RWPE2 (cell line): ENCODE measurements around the gene NUP210.

Source experiments
- ATAC-seq: fragments of 200-7000 bp; cut with Tn5 transposase; 3 replicates; pipeline ENCODE4 v1.9.1; 2021; ENCODE audit warnings: low read depth
- DNase-seq: peaks from one replicate; pipeline ENCODE4 v3.0.0-alpha.2; 2020; ENCODE audit warnings: low spot score
- H3K27ac ChIP-seq: fragments of 450-650 bp; 2 replicates; pipeline ENCODE4 v1.5.1; 2017; ENCODE audit warnings: mild to moderate bottlenecking; ENCODE audit not compliant: poor library complexity, severe bottlenecking
- H3K27me3 ChIP-seq: fragments of 250-450 bp; sonication (Bioruptor Pico); 2 replicates; pipeline ENCODE4 v1.5.1; 2021; ENCODE audit warnings: mild to moderate bottlenecking, moderate library complexity; ENCODE audit not compliant: insufficient read depth, poor library complexity, severe bottlenecking
- H3K36me3 ChIP-seq: fragments of 250-450 bp; sonication (Bioruptor Pico); 2 replicates; pipeline ENCODE4 v1.5.1; 2020; ENCODE audit warnings: low read depth, mild to moderate bottlenecking, moderate library complexity
- H3K4me1 ChIP-seq: fragments of 250-450 bp; sonication (Bioruptor Pico); 2 replicates; pipeline ENCODE4 v1.5.1; 2021; ENCODE audit warnings: mild to moderate bottlenecking, moderate library complexity; ENCODE audit not compliant: insufficient read depth, poor library complexity, severe bottlenecking
- H3K4me3 ChIP-seq: fragments of 250-450 bp; sonication (Bioruptor Pico); 2 replicates; pipeline ENCODE4 v1.5.1; 2021; ENCODE audit warnings: mild to moderate bottlenecking, moderate library complexity; ENCODE audit not compliant: severe bottlenecking
- H3K9me3 ChIP-seq: fragments of 250-450 bp; sonication (Bioruptor Pico); 2 replicates; pipeline ENCODE4 v1.5.1; 2021; ENCODE audit warnings: mild to moderate bottlenecking, moderate library complexity; ENCODE audit not compliant: severe bottlenecking
- CTCF ChIP-seq: fragments of 450-650 bp; IDR thresholded peaks from one replicate; pipeline ENCODE4 v1.5.1; 2017; ENCODE audit warnings: mild to moderate bottlenecking, moderate library complexity; ENCODE audit not compliant: poor library complexity, severe bottlenecking

The NUP210 gene

GRCh38 chr3:13358643-13359042 lies 61.5 kb downstream of the NUP210 start:
- no peak for DNase-seq
- H3K27me3 ChIP-seq: no peaks in the 10 kb centered on the region
- no peak for ATAC-seq
- H3K9me3 ChIP-seq: no peaks in the 10 kb centered on the region
- no peak overlapping the region for H3K27ac ChIP-seq
- no peak for TF ChIP-seq CTCF
- no peaks in the 10 kb centered on the region for H3K36me3 ChIP-seq
- no peak overlapping the region for H3K4me3 ChIP-seq
- H3K4me1 ChIP-seq: no peaks in the 10 kb centered on the region

GRCh38 chr3:13358051-13358450 lies 62.1 kb downstream of the NUP210 start:
- H3K4me1 ChIP-seq: no peaks in the 10 kb centered on the region
- TF ChIP-seq CTCF: no peak
- no peaks in the 10 kb centered on the region for H3K27me3 ChIP-seq
- no peaks in the 10 kb centered on the region for H3K9me3 ChIP-seq
- no peaks in the 10 kb centered on the region for H3K36me3 ChIP-seq
- no peak overlapping the region for H3K27ac ChIP-seq
- ATAC-seq: no peak
- H3K4me3 ChIP-seq: no peak overlapping the region
- DNase-seq: no peak

- no peak for TF ChIP-seq CTCF
- H3K36me3 ChIP-seq: no peaks in the 10 kb centered on the region
- no peak for ATAC-seq
- no peak overlapping the region for H3K27ac ChIP-seq
- no peak overlapping the region for H3K4me3 ChIP-seq
- no peaks in the 10 kb centered on the region for H3K9me3 ChIP-seq
- no peak for DNase-seq
- no peaks in the 10 kb centered on the region for H3K27me3 ChIP-seq
- H3K4me1 ChIP-seq: no peaks in the 10 kb centered on the region
Measured at GRCh38 chr3:13357074-13357473, 63.0 kb downstream of the NUP210 start.

- ATAC-seq (peak; percentile 35; the same call in 1 of the 3 replicates), DNase-seq (no peak)
- no peak for TF ChIP-seq CTCF
- Histone ChIP-seq H3K4me1 (no peaks in the 10 kb centered on the region), H3K4me3 (no peak overlapping the region), H3K27me3 (no peaks in the 10 kb centered on the region), H3K9me3 (peaks cover 3% of the 10 kb centered on the region), H3K36me3 (no peaks in the 10 kb centered on the region), H3K27ac (no peak overlapping the region)
Measured at GRCh38 chr3:13353936-13354542, 66.1 kb downstream of the NUP210 start.

GRCh38 chr3:13353506-13353905 lies 66.6 kb downstream of the NUP210 start:
- DNase-seq (no peak), ATAC-seq (no peak)
- Histone ChIP-seq H3K4me3 (no peak overlapping the region), H3K36me3 (no peaks in the 10 kb centered on the region), H3K9me3 (peaks cover 3% of the 10 kb centered on the region), H3K4me1 (no peaks in the 10 kb centered on the region), H3K27ac (no peak overlapping the region), H3K27me3 (no peaks in the 10 kb centered on the region)
- no peak for TF ChIP-seq CTCF
